ENCODE data around the gene UBL5.
"Not testable (repeated sequence)": the region's sequence is repeated elsewhere in the genome, so short reads cannot be mapped to it uniquely, and the experiment has no call there.

Gene UBL5

GRCh38 chr19:9827289-9828238 is at the start of gene UBL5:
Gene UBL5, plus strand, starts transcription at chr19:9827918. Its CDS starts 420 bp downstream, at chr19:9828338.
- Histone ChIP-seq H3K36me3 (ENCODE audit: insufficient read depth, low read depth, low read length) (peaks cover 10% of the 10 kb centered on the region), H3K27me3 (ENCODE audit: insufficient read depth, low read length) (no peaks in the 10 kb centered on the region), H3K9ac (ENCODE audit: low read depth, low read length) (peak within 1 kb of the TSS; percentile 95), H3K9me3 (ENCODE audit: insufficient read depth, low read depth, low read length) (no peaks in the 10 kb centered on the region), H3K4me3 (ENCODE audit: low read length) (peak within 1 kb of the TSS; percentile 98), H3K27ac (ENCODE audit: low read length) (no peak within 1 kb of the TSS), H3K4me1 (ENCODE audit: insufficient read depth, low read length) (peaks cover 3% of the 10 kb centered on the region; the same call in 1 of the 2 replicates)

- no peaks in the 10 kb centered on the region for H3K36me3 ChIP-seq (ENCODE audit: insufficient read depth, low read depth, low read length)
- H3K4me1 ChIP-seq (ENCODE audit: insufficient read depth, low read length), result peaks cover 6% of the 10 kb centered on the region; the same call in 1 of the 2 replicates
- H3K27me3 ChIP-seq (ENCODE audit: insufficient read depth, low read length), result no peaks in the 10 kb centered on the region
- no peaks in the 10 kb centered on the region for H3K9me3 ChIP-seq (ENCODE audit: insufficient read depth, low read depth, low read length)
- H3K9ac ChIP-seq (ENCODE audit: low read depth, low read length), result no peak overlapping the region
- no peak overlapping the region for H3K27ac ChIP-seq (ENCODE audit: low read length)
- H3K4me3 ChIP-seq (ENCODE audit: low read length), result no peak overlapping the region
Observed at GRCh38 chr19:9782338-9782737, 45.4 kb upstream of the UBL5 start.

GRCh38 chr19:9784163-9784496 is 43.6 kb upstream of the UBL5 start:
- Histone ChIP-seq H3K9ac (ENCODE audit: low read depth, low read length) (peak overlapping the region; percentile 94; the same call in 1 of the 2 replicates), H3K4me3 (ENCODE audit: low read length) (peak overlapping the region; percentile 84; the same call in 1 of the 2 replicates)
- H3K4me1 ChIP-seq (ENCODE audit: insufficient read depth, low read length); H3K27me3 ChIP-seq (ENCODE audit: insufficient read depth, low read length); H3K36me3 ChIP-seq (ENCODE audit: insufficient read depth, low read depth, low read length); H3K27ac ChIP-seq (ENCODE audit: low read length); H3K9me3 ChIP-seq (ENCODE audit: insufficient read depth, low read depth, low read length): not testable (repeated sequence)

DNA sequence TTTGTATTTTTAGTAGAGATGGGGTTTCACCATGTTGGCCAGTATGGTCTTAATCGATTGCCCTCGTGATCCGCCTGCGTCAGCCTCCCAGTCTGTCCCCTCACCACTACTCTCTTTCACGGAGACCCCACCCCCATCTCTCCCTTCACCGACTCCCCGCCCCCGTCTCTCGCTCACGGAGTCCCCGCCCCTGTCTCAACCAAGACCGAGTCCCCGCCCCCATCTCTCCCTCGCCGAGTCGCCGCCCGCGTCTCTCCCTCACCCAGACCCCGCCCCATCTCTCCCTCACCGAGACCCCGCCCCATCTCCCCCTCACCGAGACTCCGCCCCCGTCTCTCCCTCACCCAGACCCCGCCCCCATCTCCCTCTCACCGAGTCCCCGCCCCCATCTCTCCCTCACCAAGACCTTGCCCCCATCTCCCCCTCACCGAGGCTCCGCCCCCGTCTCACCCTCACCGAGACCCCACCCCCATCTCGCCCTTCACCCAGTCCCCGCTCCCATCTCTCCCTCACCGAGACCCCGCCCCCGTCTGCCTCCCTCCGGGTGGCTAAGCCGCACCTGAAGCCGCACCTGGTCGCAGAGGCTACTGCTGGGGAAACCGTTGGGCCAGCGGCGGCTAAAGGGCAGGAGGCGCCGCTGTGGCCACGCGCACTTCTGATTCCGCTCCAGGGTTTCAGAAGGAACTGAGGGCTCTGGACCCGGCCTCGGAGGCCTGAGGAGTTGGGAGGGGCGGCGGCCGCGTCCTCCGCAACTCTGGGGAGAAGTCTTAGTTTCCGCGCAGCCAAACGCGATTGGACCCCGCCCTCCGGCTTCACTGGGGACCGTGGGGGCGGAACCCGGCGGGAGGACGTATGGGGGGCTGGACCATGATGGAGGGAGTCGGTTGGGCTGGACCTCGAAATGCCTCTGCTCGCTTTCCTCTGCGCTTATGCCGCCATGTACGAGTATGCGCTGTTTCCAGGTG is 42.1 kb upstream of the UBL5 start:
- Histone ChIP-seq H3K27ac (ENCODE audit: low read length) (peak overlapping the region; percentile 65), H3K9me3 (ENCODE audit: insufficient read depth, low read depth, low read length) (no peaks in the 10 kb centered on the region), H3K4me1 (ENCODE audit: insufficient read depth, low read length) (peaks cover 6% of the 10 kb centered on the region; the same call in 1 of the 2 replicates), H3K9ac (ENCODE audit: low read depth, low read length) (peak overlapping the region; percentile 94), H3K27me3 (ENCODE audit: insufficient read depth, low read length) (no peaks in the 10 kb centered on the region), H3K4me3 (ENCODE audit: low read length) (peak overlapping the region; percentile 84), H3K36me3 (ENCODE audit: insufficient read depth, low read depth, low read length) (no peaks in the 10 kb centered on the region)

DNA sequence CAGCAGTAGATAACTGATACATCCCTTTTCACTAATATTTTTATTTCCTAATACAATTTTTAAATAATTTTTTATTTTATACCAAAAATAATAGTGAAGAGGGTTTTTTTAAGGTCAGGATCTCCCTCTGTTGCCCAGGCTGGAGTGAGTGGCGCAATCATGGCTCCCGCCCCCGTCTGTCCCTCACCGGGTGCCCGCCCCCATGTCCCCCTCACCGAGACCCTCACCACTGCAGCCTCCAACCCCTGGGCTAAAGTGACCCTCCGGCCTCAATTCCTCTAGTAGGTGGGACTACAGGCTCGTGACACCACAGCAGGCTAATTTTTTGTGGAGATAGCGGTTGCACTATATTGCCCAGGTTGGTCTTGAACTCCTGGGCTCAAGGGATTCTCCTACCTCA is 41.4 kb upstream of the UBL5 start:
- peak overlapping the region; percentile 79 for H3K4me3 ChIP-seq (ENCODE audit: low read length)
- H3K27ac ChIP-seq (ENCODE audit: low read length), result no peak overlapping the region
- no peaks in the 10 kb centered on the region for H3K27me3 ChIP-seq (ENCODE audit: insufficient read depth, low read length)
- no peaks in the 10 kb centered on the region for H3K9me3 ChIP-seq (ENCODE audit: insufficient read depth, low read depth, low read length)
- H3K4me1 ChIP-seq (ENCODE audit: insufficient read depth, low read length), result peaks cover 6% of the 10 kb centered on the region; the same call in 1 of the 2 replicates
- H3K9ac ChIP-seq (ENCODE audit: low read depth, low read length), result peak overlapping the region; percentile 82; the same call in 1 of the 2 replicates
- no peaks in the 10 kb centered on the region for H3K36me3 ChIP-seq (ENCODE audit: insufficient read depth, low read depth, low read length)

DNA sequence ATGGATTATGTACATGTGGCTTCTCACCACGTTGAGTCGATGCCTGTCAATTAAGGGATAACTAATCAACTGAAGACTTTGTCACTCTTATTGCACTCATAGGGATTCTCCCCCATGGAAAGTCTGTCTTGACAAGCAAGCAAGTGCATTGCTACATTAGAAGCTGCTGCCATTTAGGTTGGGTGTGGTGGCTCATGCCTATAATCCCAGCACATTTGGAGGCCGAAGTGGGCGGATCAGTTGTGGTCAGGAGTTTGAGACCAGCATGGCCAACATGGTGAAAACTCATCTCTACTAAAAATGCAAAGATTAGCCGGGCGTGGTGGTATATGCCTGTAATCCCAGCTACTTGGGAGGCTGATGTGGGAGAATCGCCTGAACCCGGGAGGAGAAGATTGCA is 40.9 kb upstream of the UBL5 start:
- H3K27ac ChIP-seq (ENCODE audit: low read length), result no peak overlapping the region
- peak overlapping the region; percentile 33; the same call in 1 of the 2 replicates for H3K9ac ChIP-seq (ENCODE audit: low read depth, low read length)
- H3K4me3 ChIP-seq (ENCODE audit: low read length), result peak overlapping the region; percentile 79; the same call in 1 of the 2 replicates

DNA sequence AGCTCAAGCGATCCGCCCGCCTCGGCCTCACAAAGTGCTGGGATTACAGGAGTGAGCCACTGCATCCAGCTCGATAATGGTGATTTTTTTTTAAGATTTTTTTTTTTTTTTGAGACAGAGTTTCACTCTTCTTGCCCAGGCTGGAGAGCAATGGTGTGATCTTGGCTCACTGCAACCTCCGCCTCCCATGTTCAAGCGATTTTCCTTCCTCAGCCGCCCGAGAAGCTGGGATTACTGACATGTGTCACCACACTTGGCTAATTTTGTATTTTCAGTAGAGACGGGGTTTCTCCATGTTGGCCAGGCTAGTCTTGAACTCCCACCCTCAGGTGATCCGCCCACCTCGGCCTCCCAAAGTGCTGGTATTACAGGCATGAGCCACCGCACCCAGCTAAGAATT is 39.1 kb upstream of the UBL5 start:
- H3K4me1 ChIP-seq (ENCODE audit: insufficient read depth, low read length); H3K27me3 ChIP-seq (ENCODE audit: insufficient read depth, low read length); H3K36me3 ChIP-seq (ENCODE audit: insufficient read depth, low read depth, low read length); H3K27ac ChIP-seq (ENCODE audit: low read length); H3K9me3 ChIP-seq (ENCODE audit: insufficient read depth, low read depth, low read length); H3K4me3 ChIP-seq (ENCODE audit: low read length); H3K9ac ChIP-seq (ENCODE audit: low read depth, low read length): not testable (repeated sequence)

More for the DNA sequence above, 40.9 kb upstream of the UBL5 start:
- Histone ChIP-seq H3K9me3 (ENCODE audit: insufficient read depth, low read depth, low read length) (no peaks in the 10 kb centered on the region), H3K27me3 (ENCODE audit: insufficient read depth, low read length) (no peaks in the 10 kb centered on the region), H3K36me3 (ENCODE audit: insufficient read depth, low read depth, low read length) (no peaks in the 10 kb centered on the region), H3K4me1 (ENCODE audit: insufficient read depth, low read length) (peaks cover 6% of the 10 kb centered on the region; the same call in 1 of the 2 replicates)

- no peak overlapping the region for H3K4me3 ChIP-seq (ENCODE audit: low read length)
Observed at GRCh38 chr19:9789066-9789465, 38.7 kb upstream of the UBL5 start.

GRCh38 chr19:9789579-9789978 is 38.1 kb upstream of the UBL5 start:
- not testable (repeated sequence) for H3K27me3 ChIP-seq (ENCODE audit: insufficient read depth, low read length); H3K36me3 ChIP-seq (ENCODE audit: insufficient read depth, low read depth, low read length); H3K9me3 ChIP-seq (ENCODE audit: insufficient read depth, low read depth, low read length); H3K4me1 ChIP-seq (ENCODE audit: insufficient read depth, low read length); H3K9ac ChIP-seq (ENCODE audit: low read depth, low read length); H3K27ac ChIP-seq (ENCODE audit: low read length); H3K4me3 ChIP-seq (ENCODE audit: low read length)

More at GRCh38 chr19:9789066-9789465, 38.7 kb upstream of the UBL5 start:
- Histone ChIP-seq H3K9ac (ENCODE audit: low read depth, low read length) (no peak overlapping the region), H3K27ac (ENCODE audit: low read length) (no peak overlapping the region), H3K9me3 (ENCODE audit: insufficient read depth, low read depth, low read length) (no peaks in the 10 kb centered on the region), H3K36me3 (ENCODE audit: insufficient read depth, low read depth, low read length) (no peaks in the 10 kb centered on the region), H3K4me1 (ENCODE audit: insufficient read depth, low read length) (peaks cover 6% of the 10 kb centered on the region; the same call in 1 of the 2 replicates), H3K27me3 (ENCODE audit: insufficient read depth, low read length) (no peaks in the 10 kb centered on the region)

GRCh38 chr19:9791073-9791367 is 36.7 kb upstream of the UBL5 start:
- H3K9ac ChIP-seq (ENCODE audit: low read depth, low read length); H3K9me3 ChIP-seq (ENCODE audit: insufficient read depth, low read depth, low read length); H3K4me1 ChIP-seq (ENCODE audit: insufficient read depth, low read length); H3K27ac ChIP-seq (ENCODE audit: low read length); H3K27me3 ChIP-seq (ENCODE audit: insufficient read depth, low read length); H3K36me3 ChIP-seq (ENCODE audit: insufficient read depth, low read depth, low read length): not testable (repeated sequence)
- H3K4me3 ChIP-seq (ENCODE audit: low read length), result peak overlapping the region; percentile 55

- no peak overlapping the region for H3K27ac ChIP-seq (ENCODE audit: low read length)
- peak overlapping the region; percentile 42; the same call in 1 of the 2 replicates for H3K9ac ChIP-seq (ENCODE audit: low read depth, low read length)
- H3K27me3 ChIP-seq (ENCODE audit: insufficient read depth, low read length), result no peaks in the 10 kb centered on the region
Observed at GRCh38 chr19:9791552-9792205, 36.0 kb upstream of the UBL5 start.

More at GRCh38 chr19:9791552-9792205, 36.0 kb upstream of the UBL5 start:
- Histone ChIP-seq H3K9me3 (ENCODE audit: insufficient read depth, low read depth, low read length) (no peaks in the 10 kb centered on the region), H3K4me1 (ENCODE audit: insufficient read depth, low read length) (no peaks in the 10 kb centered on the region), H3K4me3 (ENCODE audit: low read length) (peak overlapping the region; percentile 76), H3K36me3 (ENCODE audit: insufficient read depth, low read depth, low read length) (no peaks in the 10 kb centered on the region)
